Liver (tissue), 9 donors: Measurements from ENCODE around the gene FAM32A. TPM values are rescaled to one million over a fixed set of nuclear protein-coding genes. Genes with fewer than 3 reads are reported as not detected.

Experiments
- DNase-seq: peaks from one replicate; pipeline ENCODE4 v3.0.0-alpha.2; 2017; ENCODE audit warnings: low spot score
- H3K27ac ChIP-seq, 2 donors: one replicate each; pipeline ENCODE4 v1.7.0; 2013; ENCODE audit warnings: inconsistent platforms in 2 of 2, low read length in 2 of 2, control low read depth in 1 of 2, low read depth in 1 of 2, mild to moderate bottlenecking in 1 of 2
- H3K27me3 ChIP-seq, 4 donors: one replicate each; pipeline versions ENCODE4 v1.6.1 to v1.7.0; 2013; ENCODE audit warnings: low read length in 3 of 4, inconsistent platforms in 1 of 4, mild to moderate bottlenecking in 1 of 4, moderate library complexity in 1 of 4; ENCODE audit not compliant: control insufficient read depth in 4 of 4, insufficient read depth in 4 of 4
- H3K36me3 ChIP-seq, 4 donors: one replicate each; pipeline versions ENCODE4 v1.6.1 to v1.7.0; 2013; ENCODE audit warnings: low read length in 3 of 4, mild to moderate bottlenecking in 3 of 4, low read depth in 1 of 4, moderate library complexity in 1 of 4; ENCODE audit not compliant: control insufficient read depth in 4 of 4, insufficient read depth in 3 of 4
- H3K4me1 ChIP-seq, 4 donors: one replicate each; pipeline versions ENCODE4 v1.6.1 to v1.7.0; 2013; ENCODE audit warnings: low read length in 3 of 4, mild to moderate bottlenecking in 3 of 4, moderate library complexity in 1 of 4; ENCODE audit not compliant: control insufficient read depth in 4 of 4, insufficient read depth in 4 of 4
- H3K4me3 ChIP-seq, 3 donors: one replicate each; pipeline versions ENCODE4 v1.6.1 to v1.7.0; 2013; ENCODE audit warnings: low read length in 3 of 3, control low read depth in 1 of 3, low read depth in 1 of 3, mild to moderate bottlenecking in 1 of 3
- H3K9ac ChIP-seq, 2 donors: one replicate each; pipeline ENCODE4 v1.7.0; 2013; ENCODE audit warnings: low read length in 2 of 2, mild to moderate bottlenecking in 2 of 2, moderate library complexity in 2 of 2, control low read depth in 1 of 2, low read depth in 1 of 2
- H3K9me3 ChIP-seq, 4 donors: one replicate each; pipeline versions ENCODE4 v1.6.1 to v1.7.0; 2013; ENCODE audit warnings: low read length in 3 of 4; ENCODE audit not compliant: control insufficient read depth in 4 of 4
- ATF3 ChIP-seq: IDR thresholded peaks from 2 replicates; pipeline ENCODE4 v1.6.1; 2016; ENCODE audit warnings: antibody characterized with exemption
- CTCF ChIP-seq: fragments of 150-350 bp; IDR thresholded peaks from 2 replicates; pipeline ENCODE4 v1.5.1; 2017; ENCODE audit warnings: improper control_type of control experiment, low read depth, low read length; ENCODE audit not compliant: missing input control
- EGR1 ChIP-seq, 2 donors: IDR thresholded peaks; 2 replicates each; pipeline ENCODE4 v1.6.1; 2016 to 2018; ENCODE audit warnings: antibody characterized with exemption in 2 of 2, low read depth in 2 of 2
- FOXA1 ChIP-seq: IDR thresholded peaks from 2 replicates; pipeline ENCODE4 v1.6.1; 2016; ENCODE audit warnings: antibody characterized with exemption
- FOXA2 ChIP-seq: IDR thresholded peaks from 2 replicates; pipeline ENCODE4 v1.6.1; 2016; ENCODE audit warnings: antibody characterized with exemption
- GABPA ChIP-seq, 2 donors: IDR thresholded peaks in 1 of 2; conservative IDR thresholded peaks in 1 of 2; 2 replicates each; pipeline ENCODE4 v1.6.1; 2016; ENCODE audit warnings: antibody characterized with exemption in 2 of 2, mild to moderate bottlenecking in 1 of 2, moderate library complexity in 1 of 2
- HNF4A ChIP-seq, 2 donors: conservative IDR thresholded peaks; 2 replicates each; pipeline ENCODE4 v1.6.1; 2016; ENCODE audit warnings: antibody characterized with exemption in 2 of 2, mild to moderate bottlenecking in 2 of 2
- HNF4G ChIP-seq: IDR thresholded peaks from 2 replicates; pipeline ENCODE4 v1.6.1; 2016; ENCODE audit warnings: antibody characterized with exemption
- JUND ChIP-seq, 2 donors: IDR thresholded peaks; 2 replicates each; pipeline ENCODE4 v1.6.1; 2016; ENCODE audit warnings: antibody characterized with exemption in 2 of 2
- MAX ChIP-seq: IDR thresholded peaks from 2 replicates; pipeline ENCODE4 v1.6.1; 2016; ENCODE audit warnings: antibody characterized with exemption
- NR2F2 ChIP-seq: IDR thresholded peaks from 2 replicates; pipeline ENCODE4 v1.6.1; 2016; ENCODE audit warnings: antibody characterized with exemption
- RAD21 ChIP-seq, 2 donors: IDR thresholded peaks; 2 replicates each; pipeline ENCODE4 v1.6.1; 2016; ENCODE audit warnings: antibody characterized with exemption in 2 of 2, mild to moderate bottlenecking in 2 of 2
- REST ChIP-seq: IDR thresholded peaks from 2 replicates; pipeline ENCODE4 v1.6.1; 2016; ENCODE audit warnings: antibody characterized with exemption, mild to moderate bottlenecking
- RXRA ChIP-seq, 2 donors: IDR thresholded peaks; 2 replicates each; pipeline ENCODE4 v1.6.1; 2017 to 2018; ENCODE audit warnings: antibody characterized with exemption in 2 of 2, mild to moderate bottlenecking in 1 of 2
- SP1 ChIP-seq: IDR thresholded peaks from 2 replicates; pipeline ENCODE4 v1.6.1; 2018; ENCODE audit warnings: antibody characterized with exemption, mild to moderate bottlenecking
- TAF1 ChIP-seq: conservative IDR thresholded peaks from 2 replicates; pipeline ENCODE4 v1.6.1; 2016; ENCODE audit warnings: antibody characterized with exemption, mild to moderate bottlenecking
- YY1 ChIP-seq: IDR thresholded peaks from 2 replicates; pipeline ENCODE4 v1.6.1; 2016; ENCODE audit warnings: antibody characterized with exemption, mild to moderate bottlenecking
- ZBTB33 ChIP-seq: IDR thresholded peaks from 2 replicates; pipeline ENCODE4 v1.6.1; 2016; ENCODE audit warnings: antibody characterized with exemption
- WGBS: extraction: QIAGEN DNeasy Blood & Tissue Kit; methylation state at CpG from one replicate; pipeline ENCODE4 v1.1.7; 2013; 5-methylcytosine and 5-hydroxymethylcytosine counted together
- polyA plus RNA-seq, 2 donors: library from polyadenylated mRNA; stranded (reverse) in 1 of 2; unstranded in 1 of 2; fragments of 200-250 nt in 1 of 2; fragments of >200 nt in 1 of 2; fragmentation: Nextera tagmentation in 1 of 2; extraction: Ambion mirVana in 1 of 2; gene quantifications; one replicate each; pipeline versions ENCODE4 v1.2.1 to v1.2.3, GENCODE V29; 2013 to 2015
- total RNA-seq, 2 donors: library from RNA; depleted of rRNA; stranded (reverse); fragments of >200 nt; gene quantifications; one replicate each; pipeline ENCODE4 v1.2.3, GENCODE V29; 2014
- donor health status: healthy.
- donor health status: healthy.
- donor health status: healthy.
- donor health status: healthy.
- donor health status: healthy.

Gene FAM32A
- 10 to 100 TPM; 46.2 to 60.2 TPM for total RNA-seq
- 10 to 100 TPM; 50.4 to 54.3 TPM for polyA plus RNA-seq

GRCh38 chr19:16185123-16185767 is at the start of gene FAM32A:
TSS of gene FAM32A (plus strand) at chr19:16185410. CDS start at chr19:16185443, 33 bp downstream.
- Histone ChIP-seq H3K4me3 (peak within 1 kb of the TSS; percentile 75 to 97 (median 95)), H3K27ac (peak within 1 kb of the TSS; percentile 63 to 64), H3K36me3 (peaks cover 2 to 15% (median 6%) of the 10 kb centered on the region in 4 donors), H3K4me1 (peaks cover 8 to 29% (median 21%) of the 10 kb centered on the region in 4 donors), H3K9ac (peak within 1 kb of the TSS; percentile 79 to 87), H3K9me3 (no peaks in the 10 kb centered on the region), H3K27me3 (no peaks in the 10 kb centered on the region)
- peak; percentile 64 for TF ChIP-seq REST
- TF ChIP-seq ATF3, result no peak
- TF ChIP-seq FOXA1, result no peak
- TF ChIP-seq JUND (IDR thresholded peaks at IDR 0.05), result no peak
- TF ChIP-seq CTCF, result peak; percentile 35
- peak; percentile 98 for TF ChIP-seq MAX
- no peak for TF ChIP-seq FOXA2
- peak; percentile 41 to 59 for TF ChIP-seq RAD21 (IDR thresholded peaks at IDR 0.05)
- peak; percentile 37 to 41 for TF ChIP-seq RXRA (IDR thresholded peaks at IDR 0.05)
- peak; percentile 99 for TF ChIP-seq YY1
- TF ChIP-seq NR2F2, result no peak
- peak; percentile 83 for TF ChIP-seq SP1
- TF ChIP-seq HNF4A (conservative IDR thresholded peaks at IDR 0.05), result peak; percentile 35 to 56
- TF ChIP-seq GABPA (IDR thresholded peaks at IDR 0.05 in 1 of 2, conservative IDR thresholded peaks at IDR 0.05 in 1 of 2), result peak; percentile 90 to 98
- peak; percentile 96 to 99 for TF ChIP-seq EGR1 (IDR thresholded peaks at IDR 0.05; ENCODE audit: low read depth in 2 of 2)
- no peak for TF ChIP-seq ZBTB33
- TF ChIP-seq HNF4G, result no peak
- peak; percentile 95 for TF ChIP-seq TAF1
- under 1% methylated on average over 39 of the region's 39 CpGs for WGBS
- peak; percentile 98 for DNase-seq
